Measurements from ENCODE around the gene SLC10A3. TPM values are rescaled to one million over a fixed set of nuclear protein-coding genes. Genes with fewer than 3 reads are reported as not detected.

SLC10A3 gene
- total RNA-seq, 1 experiment from 2014 or later = 42.1 TPM

- ChIA-PET CTCF (no interaction called here), POLR2A (ENCODE audit: unreplicated experiment) (no interaction called here)
- no peaks in the 10 kb centered on the region for H3F3A ChIP-seq (ENCODE audit: low read length, unreplicated experiment)
- intact Hi-C loops (cut with micrococcal nuclease) = no loop called here
- no peak for DNase-seq
- H3K4me1 ChIP-seq (ENCODE audit: insufficient read depth, low read length) = no peaks in the 10 kb centered on the region
- no peaks in the 10 kb centered on the region for H3K27me3 ChIP-seq (ENCODE audit: low read length)
- H3K4me3 ChIP-seq (ENCODE audit: low read length) = no peak overlapping the region
- no peak for ATAC-seq
- H2AFZ ChIP-seq (ENCODE audit: low read length) = no peak overlapping the region
- TF ChIP-seq, protein P1, sequence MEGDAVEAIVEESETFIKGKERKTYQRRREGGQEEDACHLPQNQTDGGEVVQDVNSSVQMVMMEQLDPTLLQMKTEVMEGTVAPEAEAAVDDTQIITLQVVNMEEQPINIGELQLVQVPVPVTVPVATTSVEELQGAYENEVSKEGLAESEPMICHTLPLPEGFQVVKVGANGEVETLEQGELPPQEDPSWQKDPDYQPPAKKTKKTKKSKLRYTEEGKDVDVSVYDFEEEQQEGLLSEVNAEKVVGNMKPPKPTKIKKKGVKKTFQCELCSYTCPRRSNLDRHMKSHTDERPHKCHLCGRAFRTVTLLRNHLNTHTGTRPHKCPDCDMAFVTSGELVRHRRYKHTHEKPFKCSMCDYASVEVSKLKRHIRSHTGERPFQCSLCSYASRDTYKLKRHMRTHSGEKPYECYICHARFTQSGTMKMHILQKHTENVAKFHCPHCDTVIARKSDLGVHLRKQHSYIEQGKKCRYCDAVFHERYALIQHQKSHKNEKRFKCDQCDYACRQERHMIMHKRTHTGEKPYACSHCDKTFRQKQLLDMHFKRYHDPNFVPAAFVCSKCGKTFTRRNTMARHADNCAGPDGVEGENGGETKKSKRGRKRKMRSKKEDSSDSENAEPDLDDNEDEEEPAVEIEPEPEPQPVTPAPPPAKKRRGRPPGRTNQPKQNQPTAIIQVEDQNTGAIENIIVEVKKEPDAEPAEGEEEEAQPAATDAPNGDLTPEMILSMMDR (conservative IDR thresholded peaks at IDR 0.05; ENCODE audit: low read depth, low read length) = no peak
- TF ChIP-seq EZH2phosphoT487 (IDR thresholded peaks at IDR 0.05; ENCODE audit: borderline replicate concordance, low read length) = no peak
- TF ChIP-seq EZH2 (IDR thresholded peaks at IDR 0.05; ENCODE audit: low read length, unreplicated experiment) = no peak
- peaks cover 2% of the 10 kb centered on the region for H3K79me2 ChIP-seq (ENCODE audit: low read length)
- no peak overlapping the region for H3K4me2 ChIP-seq (ENCODE audit: low read length)
- H3K9me2 ChIP-seq (replicated peaks; ENCODE audit: low read length) = no peaks in the 10 kb centered on the region
- no peaks in the 10 kb centered on the region for H3K9me3 ChIP-seq (ENCODE audit: low read length)
- no peaks in the 10 kb centered on the region for H4K20me1 ChIP-seq (ENCODE audit: low read length)
- H3K36me3 ChIP-seq (ENCODE audit: low read depth, low read length) = no peaks in the 10 kb centered on the region; the same call in 1 of the 2 replicates
- no peak overlapping the region for H3K9ac ChIP-seq (ENCODE audit: low read length)
- no TSS peak for BruUV-seq (replicated peaks)
- no peak overlapping the region for H3K27ac ChIP-seq (ENCODE audit: low read length)
Measured at GRCh38 chrX:154464806-154465365, 25.5 kb downstream of the SLC10A3 start.

GRCh38 chrX:154463611-154464220, 26.7 kb downstream of the SLC10A3 start:
- Histone ChIP-seq H3K4me2 (ENCODE audit: low read length) (no peak overlapping the region), H3K9ac (ENCODE audit: low read length) (no peak overlapping the region), H3K79me2 (ENCODE audit: low read length) (peaks cover 13% of the 10 kb centered on the region), H3K9me3 (ENCODE audit: low read length) (no peaks in the 10 kb centered on the region), H2AFZ (ENCODE audit: low read length) (no peak overlapping the region), H3F3A (ENCODE audit: low read length, unreplicated experiment) (no peaks in the 10 kb centered on the region), H3K27me3 (ENCODE audit: low read length) (no peaks in the 10 kb centered on the region), H3K36me3 (ENCODE audit: low read depth, low read length) (no peaks in the 10 kb centered on the region; the same call in 1 of the 2 replicates), H3K4me3 (ENCODE audit: low read length) (no peak overlapping the region), H3K27ac (ENCODE audit: low read length) (no peak overlapping the region), H3K4me1 (ENCODE audit: insufficient read depth, low read length) (no peaks in the 10 kb centered on the region), H4K20me1 (ENCODE audit: low read length) (no peaks in the 10 kb centered on the region), H3K9me2 (replicated peaks; ENCODE audit: low read length) (no peaks in the 10 kb centered on the region)
- ChIA-PET POLR2A (ENCODE audit: unreplicated experiment) (no interaction called here), CTCF (no interaction called here)
- intact Hi-C loops (cut with micrococcal nuclease) = no loop called here
- no TSS peak for BruUV-seq (replicated peaks)
- no peak for DNase-seq
- ATAC-seq = no peak
- TF ChIP-seq, protein P1 (conservative IDR thresholded peaks at IDR 0.05; ENCODE audit: low read depth, low read length) = no peak
- TF ChIP-seq EZH2 (IDR thresholded peaks at IDR 0.05; ENCODE audit: low read length, unreplicated experiment) (no peak), EZH2phosphoT487 (IDR thresholded peaks at IDR 0.05; ENCODE audit: borderline replicate concordance, low read length) (no peak)

DNA sequence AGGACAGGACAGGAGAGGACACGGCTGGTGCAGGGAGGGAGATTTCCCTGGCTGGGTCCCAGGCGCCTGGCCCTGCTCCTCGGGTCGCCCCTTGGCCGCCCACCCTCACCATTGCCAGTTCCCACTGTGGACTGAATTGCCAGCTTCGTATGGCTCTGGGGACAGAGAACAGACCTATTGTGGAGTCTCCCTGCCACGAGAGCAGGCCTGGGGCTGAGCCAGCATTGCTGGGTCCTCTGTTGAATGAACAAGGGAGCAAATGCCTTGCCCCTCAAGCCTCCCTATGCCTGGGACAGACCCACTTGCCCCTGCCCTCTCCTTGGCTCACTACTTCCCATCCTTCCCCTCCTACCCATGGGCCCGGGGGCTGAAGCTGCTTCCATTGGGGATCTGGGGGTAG, 28.0 kb downstream of the SLC10A3 start:
- intact Hi-C loops (cut with micrococcal nuclease) = no loop called here
- no TSS peak for BruUV-seq (replicated peaks)
- CTCF ChIA-PET = no interaction called here
- peaks cover 17% of the 10 kb centered on the region for H3K79me2 ChIP-seq (ENCODE audit: low read length)
- ATAC-seq (no peak), DNase-seq (no peak)
- H3F3A ChIP-seq (ENCODE audit: low read length, unreplicated experiment) = no peaks in the 10 kb centered on the region
- no peak overlapping the region for H3K4me2 ChIP-seq (ENCODE audit: low read length)
- H2AFZ ChIP-seq (ENCODE audit: low read length) = no peak overlapping the region
- H4K20me1 ChIP-seq (ENCODE audit: low read length) = no peaks in the 10 kb centered on the region
- H3K9ac ChIP-seq (ENCODE audit: low read length) = no peak overlapping the region
- H3K27ac ChIP-seq (ENCODE audit: low read length) = no peak overlapping the region
- no peak for TF ChIP-seq EZH2phosphoT487 (IDR thresholded peaks at IDR 0.05; ENCODE audit: borderline replicate concordance, low read length)
- TF ChIP-seq EZH2 (IDR thresholded peaks at IDR 0.05; ENCODE audit: low read length, unreplicated experiment) = no peak
- TF ChIP-seq, protein P1 (conservative IDR thresholded peaks at IDR 0.05; ENCODE audit: low read depth, low read length) = no peak
- POLR2A ChIA-PET (ENCODE audit: unreplicated experiment) = no interaction called here
- H3K27me3 ChIP-seq (ENCODE audit: low read length) = no peaks in the 10 kb centered on the region
- H3K4me1 ChIP-seq (ENCODE audit: insufficient read depth, low read length) = no peaks in the 10 kb centered on the region
- H3K9me2 ChIP-seq (replicated peaks; ENCODE audit: low read length) = no peaks in the 10 kb centered on the region
- no peaks in the 10 kb centered on the region for H3K9me3 ChIP-seq (ENCODE audit: low read length)
- no peak overlapping the region for H3K4me3 ChIP-seq (ENCODE audit: low read length)
- no peaks in the 10 kb centered on the region for H3K36me3 ChIP-seq (ENCODE audit: low read depth, low read length)

All from PC-3 (cell line).